B cell (primary cell): ENCODE data around the gene IGSF9. TPM values are rescaled to one million over a fixed set of nuclear protein-coding genes. Genes with fewer than 3 reads are reported as not detected.

ENCODE experiments used
- ATAC-seq: fragments of 200-7000 bp; cut with Tn5 transposase; one replicate; pipeline ENCODE4 v1.10.0; 2021; ENCODE audit warnings: low read depth, mild to moderate bottlenecking, moderate number of reproducible peaks, moderate library complexity
- CTCF ChIA-PET: fragments of 350-600 bp; sonication (Branson Sonifier 250); formaldehyde crosslinking; loops from one replicate; lab custom pipeline; 2021; ENCODE audit warnings: antibody characterized with exemption, inconsistent platforms; lab: Charles Lee
- POLR2A ChIA-PET: fragments of 350-600 bp; sonication (Branson Sonifier 250); formaldehyde crosslinking; loops from one replicate; lab custom pipeline; 2021; ENCODE audit warnings: antibody characterized with exemption; lab: Charles Lee
- DNase-seq: peaks from one replicate; pipeline ENCODE4 v3.0.0; 2013
- H2AFZ ChIP-seq: 2 replicates; pipeline ENCODE4 v1.6.1; 2012; ENCODE audit warnings: mild to moderate bottlenecking, low read depth, low read length; ENCODE audit not compliant: insufficient read depth, poor library complexity, severe bottlenecking
- H3K27ac ChIP-seq, 2 donors: 1 replicate in 1 of 2; 2 replicates in 1 of 2; pipeline ENCODE4 v1.5.1; 2012 to 2013; ENCODE audit warnings: low read length in 2 of 2, mild to moderate bottlenecking in 2 of 2, moderate library complexity in 1 of 2
- H3K27me3 ChIP-seq, 4 experiments: fragments of 200-600 bp in 1 of 4; sonication (generic) in 1 of 4; replicated peaks in 1 of 4; 1 replicate in 2 of 4; 2 replicates in 2 of 4; pipeline versions ENCODE4 v1.6.1 to v1.7.0; 2013 to 2016; ENCODE audit warnings: low read length in 3 of 4, mild to moderate bottlenecking in 2 of 4, mixed read lengths in 1 of 4, moderate library complexity in 1 of 4; ENCODE audit not compliant: insufficient read depth in 4 of 4, control insufficient read depth in 3 of 4; ENCODE audit errors: control extremely low read depth in 1 of 4
- H3K36me3 ChIP-seq, 2 experiments: replicated peaks in 1 of 2; 1 replicate in 1 of 2; 2 replicates in 1 of 2; pipeline versions ENCODE4 v1.6.1 to v1.7.1; 2013; ENCODE audit warnings: low read length in 1 of 2; ENCODE audit not compliant: insufficient read depth in 2 of 2, control insufficient read depth in 1 of 2; ENCODE audit errors: control extremely low read depth in 1 of 2, extremely low read depth in 1 of 2
- H3K4me1 ChIP-seq, 2 donors: fragments of 200-600 bp in 1 of 2; sonication (generic) in 1 of 2; 1 replicate in 1 of 2; 2 replicates in 1 of 2; pipeline versions ENCODE4 v1.5.1 to v1.6.1; 2013 to 2017; ENCODE audit warnings: low read length in 2 of 2; ENCODE audit not compliant: control insufficient read depth in 2 of 2, insufficient read depth in 2 of 2
- H3K4me2 ChIP-seq: replicated peaks from 2 replicates; pipeline ENCODE3; 2012; ENCODE audit warnings: mild to moderate bottlenecking, low read depth, low read length; ENCODE audit not compliant: poor library complexity, severe bottlenecking
- H3K4me3 ChIP-seq, 5 experiments: fragments of 200-600 bp in 1 of 5; sonication (generic) in 1 of 5; 1 replicate in 3 of 5; 2 replicates in 2 of 5; pipeline versions ENCODE4 v1.5.1 to v1.7.0; 2011 to 2016; ENCODE audit warnings: low read length in 4 of 5, mild to moderate bottlenecking in 4 of 5, low read depth in 2 of 5, control low read depth in 1 of 5, moderate library complexity in 1 of 5; ENCODE audit not compliant: insufficient read depth in 1 of 5; ENCODE audit errors: control extremely low read depth in 1 of 5, extremely low read depth in 1 of 5
- H3K79me2 ChIP-seq: fragments of 200-600 bp; sonication (generic); one replicate; pipeline ENCODE4 v1.6.0; 2016; ENCODE audit warnings: low read length; ENCODE audit not compliant: control insufficient read depth, insufficient read depth
- H3K9ac ChIP-seq: fragments of 200-600 bp; sonication (generic); 2 replicates; pipeline ENCODE4 v1.6.1; 2017; ENCODE audit warnings: mild to moderate bottlenecking, low read length, moderate library complexity
- H3K9me3 ChIP-seq, 3 donors: one replicate each; pipeline versions ENCODE4 v1.6.1 to v1.7.1; 2013; ENCODE audit warnings: low read length in 2 of 3; ENCODE audit not compliant: control insufficient read depth in 2 of 3, insufficient read depth in 1 of 3; ENCODE audit errors: control extremely low read depth in 1 of 3
- H4K20me1 ChIP-seq: 2 replicates; pipeline ENCODE4 v1.6.0; 2012; ENCODE audit warnings: mild to moderate bottlenecking, low read length; ENCODE audit not compliant: insufficient read depth, control insufficient read depth, poor library complexity, severe bottlenecking
- H3K27ac Mint-ChIP-seq: one replicate; pipeline ENCODE4 v1.8.0; 2021; ENCODE audit warnings: mixed read lengths
- H3K27me3 Mint-ChIP-seq: one replicate; pipeline ENCODE4 v1.8.0; 2021; ENCODE audit warnings: mixed read lengths
- H3K4me1 Mint-ChIP-seq: one replicate; pipeline ENCODE4 v1.8.0; 2021; ENCODE audit warnings: mixed read lengths
- H3K4me3 Mint-ChIP-seq: one replicate; pipeline ENCODE4 v1.8.0; 2021; ENCODE audit warnings: mixed read lengths
- H3K9me3 Mint-ChIP-seq: one replicate; pipeline ENCODE4 v1.8.0; 2022; ENCODE audit warnings: mixed read lengths; ENCODE audit not compliant: insufficient read depth
- CTCF ChIP-seq: fragments of 200-600 bp; IDR thresholded peaks from one replicate; pipeline ENCODE4 v1.8.0; 2022; ENCODE audit warnings: antibody characterized with exemption, mild to moderate bottlenecking
- EZH2 ChIP-seq: IDR thresholded peaks from 2 replicates; pipeline ENCODE4 v1.6.1; 2012; ENCODE audit warnings: borderline replicate concordance, low read depth, mild to moderate bottlenecking, moderate library complexity, low read length; ENCODE audit not compliant: insufficient read depth, poor library complexity, severe bottlenecking
- WGBS: methylation state at CpG from one replicate; pipeline ENCODE4 v1.1.5; 2013; ENCODE audit warnings: missing lambda C conversion rate; ENCODE audit not compliant: insufficient coverage; 5-methylcytosine and 5-hydroxymethylcytosine counted together
- intact Hi-C: fragments of 100-400 bp; cut with micrococcal nuclease; formaldehyde crosslinking; loops from one replicate; pipeline ENCODE4 v1.10.0; 2022
- polyA minus RNA-seq: library from RNA; depleted of rRNA, polyadenylated mRNA; stranded (reverse); fragments of >200 nt; gene quantifications from 2 replicates; pipeline ENCODE4 v1.2.3, GENCODE V29; 2012
- polyA plus RNA-seq: library from polyadenylated mRNA; depleted of rRNA; stranded (reverse); fragments of >200 nt; gene quantifications from 2 replicates; pipeline ENCODE4 v1.2.3, GENCODE V29; 2012
- total RNA-seq, 2 donors: library from RNA; stranded (reverse); fragments of 120-200 nt in 1 of 2; gene quantifications; 1 replicate in 1 of 2; 2 replicates in 1 of 2; pipeline versions ENCODE4 v1.2.3 to v1.2.4, GENCODE V29; 2013 to 2022

IGSF9 gene
- total RNA-seq, result 0.15 and 0.37 TPM in 2 replicates
- 0.09 TPM for total RNA-seq (2013)
- 0.36 and 0.89 TPM in 2 replicates for polyA plus RNA-seq
- polyA minus RNA-seq, result 0.14 TPM in 1 of 2 replicates, not detected in the other

GRCh38 chr1:159945483-159946241, at the start of gene IGSF9:
IGSF9 (minus strand) TSS chr1:159945613; CDS start chr1:159943454, 2,159 bp downstream.
- no peak within 1 kb of the TSS for H3K27ac ChIP-seq
- intact Hi-C loops, result loop anchor here (1.0 kb wide), 3 partner anchors 9 to 165 kb away; partner anchors contain the start of gene DUSP23
- peaks cover 0 to 34% (median 18%) of the 10 kb centered on the region in 4 experiments for H3K27me3 ChIP-seq
- ChIA-PET CTCF (interaction anchor here (0.7 to 4.5 kb wide), 13 partner anchors 10 to 146 kb away, joined by 3 to 34 read pairs (median 4); partner anchors contain the start of genes FCRL6 and TAGLN2), POLR2A (interaction anchor here (0.9 to 1.1 kb wide), 3 partner anchors 9 to 24 kb away, joined by 3 read pairs; partner anchors contain the start of gene TAGLN2)
- Mint-ChIP-seq H3K4me3 (peak within 1 kb of the TSS; percentile 60), H3K4me1 (peaks cover 15% of the 10 kb centered on the region), H3K27ac (no peak within 1 kb of the TSS), H3K27me3 (peaks cover 40% of the 10 kb centered on the region), H3K9me3 (no peaks in the 10 kb centered on the region)
- WGBS, result 3% methylated on average over 58 of the region's 58 CpGs
- H2AFZ ChIP-seq, result peak within 1 kb of the TSS; percentile 55
- no peaks in the 10 kb centered on the region for H4K20me1 ChIP-seq
- peak; percentile 94 for ATAC-seq
- peak within 1 kb of the TSS; percentile 91 for H3K4me2 ChIP-seq
- H3K36me3 ChIP-seq, result no peaks in the 10 kb centered on the region
- no peaks in the 10 kb centered on the region for H3K9me3 ChIP-seq
- H3K4me3 ChIP-seq, result peak within 1 kb of the TSS in 4 of 5 experiments; percentile 8 to 46 (median 42)
- TF ChIP-seq EZH2, result no peak
- peak; percentile 45 for TF ChIP-seq CTCF
- H3K4me1 ChIP-seq, result peaks cover 15 to 18% of the 10 kb centered on the region in 2 donors
- peak; percentile 81 for DNase-seq
- H3K79me2 ChIP-seq, result no peaks in the 10 kb centered on the region
- H3K9ac ChIP-seq, result peak within 1 kb of the TSS; percentile 52

GRCh38 chr1:159994896-159995295, 49.5 kb upstream of the IGSF9 start:
- Histone ChIP-seq H3K9me3 (peaks cover 0 to 1% (median 0%) of the 10 kb centered on the region in 3 donors), H2AFZ (no peak overlapping the region), H3K4me2 (no peak overlapping the region), H3K4me3 (no peak overlapping the region), H3K27me3 (peaks cover 0 to 11% (median 7%) of the 10 kb centered on the region in 4 experiments), H3K27ac (no peak overlapping the region), H3K79me2 (no peaks in the 10 kb centered on the region), H3K4me1 (no peaks in the 10 kb centered on the region), H3K36me3 (no peaks in the 10 kb centered on the region), H3K9ac (no peak overlapping the region), H4K20me1 (no peaks in the 10 kb centered on the region)
- peaks cover 5% of the 10 kb centered on the region for H3K4me1 Mint-ChIP-seq
- H3K27me3 Mint-ChIP-seq, result peaks cover 44% of the 10 kb centered on the region
- intact Hi-C loops, result no loop called here
- WGBS, result 96% methylated on average over 2 of the region's 2 CpGs
- DNase-seq, result no peak
- no peaks in the 10 kb centered on the region for H3K9me3 Mint-ChIP-seq
- H3K27ac Mint-ChIP-seq, result no peak overlapping the region
- TF ChIP-seq CTCF (no peak), EZH2 (no peak)
- POLR2A ChIA-PET, result no interaction called here
- no peak for ATAC-seq
- CTCF ChIA-PET, result interaction anchor here (1.6 kb wide), 1 partner anchor 13 kb away, joined by 8 read pairs; no protein-coding TSS in a partner anchor
- H3K4me3 Mint-ChIP-seq, result no peak overlapping the region
